HFF-Myc (cell line): ENCODE data around the gene ADK.
"Not testable (repeated sequence)": the region's sequence is repeated elsewhere in the genome, so short reads cannot be mapped to it uniquely, and the experiment has no call there.

ENCODE experiments used
- DNase-seq: peaks from one replicate; pipeline ENCODE4 v3.0.0-alpha.2; 2011; ENCODE audit warnings: low read depth; ENCODE audit errors: extremely low read depth
- H3K4me3 ChIP-seq: replicated peaks from 2 replicates; pipeline ENCODE4 v1.5.1; 2011; ENCODE audit warnings: low read depth, mild to moderate bottlenecking, control low read depth, low read length
- TF ChIP-seq, protein P1 (sequence below): IDR thresholded peaks from 2 replicates; pipeline ENCODE4 v1.5.1; 2012; ENCODE audit warnings: mild to moderate bottlenecking, low read depth, low read length, control low read depth; ENCODE audit errors: missing control alignments

The ADK gene

DNA sequence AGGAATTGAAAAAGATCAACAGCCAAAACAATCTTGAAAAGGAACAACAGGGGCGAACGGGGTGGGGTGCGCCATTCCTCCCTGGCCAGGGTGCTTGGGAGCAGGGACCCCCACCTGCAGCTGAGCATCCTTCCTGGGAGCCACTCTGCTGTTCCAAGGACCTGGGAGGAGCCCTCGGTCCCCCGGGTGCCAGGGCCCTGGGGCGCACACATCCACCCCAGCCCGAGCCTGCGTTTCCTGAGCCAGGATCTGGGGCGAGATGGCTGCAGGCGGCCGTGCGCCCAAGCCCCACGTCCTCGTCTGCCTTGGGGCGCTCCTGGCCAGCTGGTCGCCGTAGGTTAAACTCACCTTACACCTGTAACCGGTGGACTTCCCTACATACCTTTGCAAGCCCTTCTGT, 11.0 kb upstream of the ADK start:
- TF ChIP-seq, protein P1, sequence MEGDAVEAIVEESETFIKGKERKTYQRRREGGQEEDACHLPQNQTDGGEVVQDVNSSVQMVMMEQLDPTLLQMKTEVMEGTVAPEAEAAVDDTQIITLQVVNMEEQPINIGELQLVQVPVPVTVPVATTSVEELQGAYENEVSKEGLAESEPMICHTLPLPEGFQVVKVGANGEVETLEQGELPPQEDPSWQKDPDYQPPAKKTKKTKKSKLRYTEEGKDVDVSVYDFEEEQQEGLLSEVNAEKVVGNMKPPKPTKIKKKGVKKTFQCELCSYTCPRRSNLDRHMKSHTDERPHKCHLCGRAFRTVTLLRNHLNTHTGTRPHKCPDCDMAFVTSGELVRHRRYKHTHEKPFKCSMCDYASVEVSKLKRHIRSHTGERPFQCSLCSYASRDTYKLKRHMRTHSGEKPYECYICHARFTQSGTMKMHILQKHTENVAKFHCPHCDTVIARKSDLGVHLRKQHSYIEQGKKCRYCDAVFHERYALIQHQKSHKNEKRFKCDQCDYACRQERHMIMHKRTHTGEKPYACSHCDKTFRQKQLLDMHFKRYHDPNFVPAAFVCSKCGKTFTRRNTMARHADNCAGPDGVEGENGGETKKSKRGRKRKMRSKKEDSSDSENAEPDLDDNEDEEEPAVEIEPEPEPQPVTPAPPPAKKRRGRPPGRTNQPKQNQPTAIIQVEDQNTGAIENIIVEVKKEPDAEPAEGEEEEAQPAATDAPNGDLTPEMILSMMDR: no peak

DNA sequence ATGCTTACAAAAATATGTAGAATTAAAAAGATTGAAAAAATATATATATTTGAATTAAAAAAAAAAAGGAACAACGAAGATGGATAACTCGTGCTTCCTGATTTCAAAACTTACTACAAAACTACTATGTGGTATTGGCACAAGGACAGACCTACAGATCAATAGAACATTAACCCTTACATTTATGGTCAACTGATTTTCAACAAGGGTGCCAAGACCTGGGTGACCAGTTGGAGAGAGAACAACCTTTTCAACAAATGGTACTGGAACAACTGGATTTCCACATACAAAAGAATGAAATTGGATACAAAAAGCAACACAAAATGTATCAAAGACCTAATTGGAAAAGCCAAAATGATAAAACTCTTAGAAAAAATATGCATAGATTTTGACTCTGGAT, 10.5 kb upstream of the ADK start:
- TF ChIP-seq, protein P1: no peak
- no peak for DNase-seq
- H3K4me3 ChIP-seq: no peak overlapping the region

More for the DNA sequence above, 11.0 kb upstream of the ADK start:
- DNase-seq: no peak
- no peak overlapping the region for H3K4me3 ChIP-seq

DNA sequence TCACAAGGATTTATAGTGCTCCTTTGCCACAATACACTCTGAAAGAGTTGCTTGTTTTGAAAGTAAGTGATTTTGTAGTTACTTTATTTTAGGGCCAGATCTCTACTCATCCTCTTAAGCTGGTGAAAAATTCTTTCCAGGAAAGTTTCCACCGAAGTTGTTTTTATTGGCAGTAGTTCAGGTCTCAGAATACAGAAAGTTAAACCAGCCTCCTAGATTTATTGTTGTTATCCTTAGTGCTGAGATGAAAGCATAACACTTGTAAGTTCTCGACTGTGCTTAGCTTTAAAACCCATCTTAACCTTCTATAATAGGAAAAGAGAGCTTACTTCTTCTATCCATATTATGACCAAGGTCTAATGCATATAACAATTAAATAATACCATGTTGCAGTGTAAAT, 5.9 kb upstream of the ADK start:
- no peak overlapping the region for H3K4me3 ChIP-seq

DNA sequence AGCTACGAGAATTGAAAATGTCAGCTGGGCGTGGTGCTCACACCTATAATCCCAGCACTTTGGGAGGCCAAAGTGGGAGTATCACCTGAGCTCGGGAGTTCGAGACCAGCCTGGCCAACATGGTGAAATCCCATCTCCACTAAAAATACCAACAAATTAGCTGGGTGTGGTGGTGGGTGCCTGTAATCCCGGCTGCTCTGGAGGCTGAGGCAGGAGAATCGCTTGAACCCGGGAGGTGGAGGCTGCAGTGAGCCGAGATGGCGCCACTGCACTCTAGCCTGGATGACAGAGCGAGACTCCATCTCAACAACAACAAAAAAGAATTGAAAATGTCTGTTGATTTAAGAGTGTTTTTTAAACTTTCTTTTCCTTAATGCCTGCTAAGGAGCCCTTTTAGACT, 4.0 kb upstream of the ADK start:
- not testable (repeated sequence) for H3K4me3 ChIP-seq, DNase-seq

More for the DNA sequence above, 5.9 kb upstream of the ADK start:
- no peak for DNase-seq
- TF ChIP-seq, protein P1: no peak

DNA sequence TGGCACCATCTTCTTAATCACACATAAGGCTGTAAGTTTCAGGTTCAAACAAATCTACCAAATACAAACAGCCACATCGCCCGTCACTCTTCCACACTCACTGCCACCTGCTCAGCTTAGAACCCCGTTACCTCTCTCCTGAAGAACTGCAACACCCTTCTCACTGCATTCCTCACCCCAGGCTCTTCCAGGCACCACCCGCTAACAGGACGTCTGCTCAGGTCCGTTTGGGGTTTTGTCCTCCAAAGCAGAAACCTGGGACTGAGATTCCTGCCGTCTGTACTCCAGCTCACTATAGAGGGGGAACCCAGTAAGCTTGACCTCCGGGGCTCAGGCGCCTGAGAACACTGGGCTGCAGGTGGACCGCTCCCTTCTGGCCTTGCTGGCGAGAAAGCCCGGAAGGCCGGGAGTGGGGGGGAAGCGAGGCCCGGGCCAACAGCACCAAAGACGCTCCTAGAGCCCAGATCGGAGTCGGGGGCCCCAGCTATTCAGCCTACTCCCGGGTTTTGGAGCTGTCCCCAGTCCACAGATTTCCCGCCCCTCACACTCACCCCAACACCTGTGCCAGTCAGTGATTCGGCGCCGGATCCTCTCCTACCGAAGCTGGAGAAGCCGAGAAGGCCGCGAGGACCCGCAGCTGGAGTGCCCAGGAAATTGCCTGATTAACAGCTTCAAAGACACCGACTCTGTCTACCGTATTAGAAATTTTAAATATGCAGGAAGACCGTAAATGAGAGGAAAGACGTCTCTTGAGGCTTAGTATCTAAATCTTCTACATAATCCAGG, 624 bp upstream of the ADK start, which contains the start of gene AP3M1:
TSS of gene AP3M1 (minus strand) at position 625 of the 786 bp plus-strand sequence. CDS start 12,449 bp downstream, outside the sequence.
- DNase-seq: no peak

DNA sequence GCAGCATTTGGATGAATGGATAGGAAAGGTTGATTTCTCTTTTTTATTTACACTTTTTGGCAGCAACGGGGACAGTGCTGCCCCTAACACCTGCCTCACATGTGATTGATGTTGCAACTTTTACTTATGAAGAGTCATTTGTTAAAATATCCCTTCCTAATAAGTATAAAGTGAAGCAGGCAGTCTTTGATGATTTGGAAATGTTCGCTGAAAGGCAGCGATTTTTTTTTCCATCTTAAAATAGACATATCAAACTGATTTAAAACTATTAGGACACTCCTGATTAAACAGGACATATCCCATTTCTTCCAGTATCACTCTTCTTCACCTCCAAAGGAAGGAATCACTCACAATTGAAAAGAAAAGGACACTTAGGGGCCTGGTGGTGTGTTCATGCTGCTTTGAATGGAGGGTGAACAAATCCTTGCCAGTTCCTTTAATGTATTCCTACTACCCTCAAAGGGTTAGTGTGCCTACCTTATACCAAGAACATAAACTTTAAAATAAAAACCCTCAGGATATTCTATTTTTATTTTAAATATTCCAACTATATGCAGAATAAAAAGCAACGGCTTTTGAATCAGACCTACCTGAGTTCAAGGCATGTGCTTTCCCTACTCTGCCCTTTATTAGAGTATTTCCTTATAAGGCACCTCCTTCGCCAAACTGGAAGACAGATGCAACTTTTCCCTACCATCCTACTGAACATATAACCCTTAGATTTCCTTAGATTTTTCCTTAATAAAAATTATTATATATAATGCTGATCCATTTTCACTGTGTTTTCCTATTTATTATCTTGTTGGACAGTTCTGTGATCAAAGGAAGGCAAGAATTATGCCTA, 1.1 kb downstream of the ADK start:
- DNase-seq: no peak
- TF ChIP-seq, protein P1: no peak
- H3K4me3 ChIP-seq: peak overlapping the region; percentile 89

More for the DNA sequence above, 624 bp upstream of the ADK start, which contains the start of gene AP3M1:
- TF ChIP-seq, protein P1: no peak
- H3K4me3 ChIP-seq: peak within 1 kb of the TSS; percentile 89

DNA sequence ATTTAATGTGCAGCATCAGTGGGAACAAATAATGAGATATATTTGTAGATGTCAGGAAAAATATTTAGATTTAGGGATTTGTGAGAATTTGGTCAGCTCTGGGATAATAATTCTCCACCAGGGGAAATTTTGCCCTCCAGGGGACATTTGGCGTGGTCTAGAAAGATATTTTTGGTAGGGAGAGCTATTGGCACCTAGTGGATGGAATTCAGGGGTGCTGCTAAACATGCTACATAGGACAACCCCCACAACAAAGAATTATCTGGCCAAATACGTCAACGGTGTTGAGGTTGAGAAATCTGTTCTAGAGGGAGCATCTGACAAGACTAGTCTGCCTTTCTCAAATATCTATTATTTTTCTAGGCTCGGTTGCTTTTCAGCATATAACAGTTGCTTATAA, 2.1 kb downstream of the ADK start:
- H3K4me3 ChIP-seq: peak overlapping the region; percentile 89; the same call in 1 of the 2 replicates
- DNase-seq: no peak
- TF ChIP-seq, protein P1: peak; percentile 51
